Measurements from ENCODE around the gene BTBD9. TPM values are rescaled to one million over a fixed set of nuclear protein-coding genes. Genes with fewer than 3 reads are reported as not detected.

The BTBD9 gene
- total and polyA plus RNA-seq, 2 donors (not counting 3 experiments of a cell fraction or from before 2014, with no cell fraction given): 4.9 to 15.0 TPM

DNA sequence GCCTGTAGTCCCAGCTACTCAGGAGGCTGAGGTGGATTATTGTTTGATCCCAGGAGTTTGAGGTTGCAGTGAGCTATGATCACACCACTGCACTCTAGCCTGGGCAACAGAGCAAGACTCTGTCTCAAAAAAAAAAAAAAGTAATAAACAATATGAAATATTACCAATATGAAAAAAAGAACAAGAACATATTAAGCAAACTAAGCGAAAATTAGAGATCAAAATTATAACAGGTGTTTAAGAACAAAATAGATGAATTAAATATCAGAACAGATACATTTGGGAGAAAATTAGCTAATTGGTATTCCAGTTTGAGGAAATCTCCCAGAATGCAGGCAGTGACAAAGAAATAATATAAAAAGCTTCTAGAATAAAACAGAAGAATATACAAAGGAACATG, 39.9 kb upstream of the BTBD9 start:
- H3K27ac ChIP-seq (ENCODE audit: insufficient read depth, low read depth, low read length): no peak overlapping the region
- no peak for DNase-seq (ENCODE audit: low read depth, low spot score)

More for the DNA sequence above, 39.9 kb upstream of the BTBD9 start:
- Histone ChIP-seq H3K9ac (replicated peaks; ENCODE audit: extremely low read depth, insufficient read depth, low read length) (no peak overlapping the region), H3K4me1 (ENCODE audit: control insufficient read depth, extremely low read depth, insufficient read depth, low read length) (peaks cover 4% of the 10 kb centered on the region), H3K79me2 (ENCODE audit: control insufficient read depth, insufficient read depth, low read length) (no peaks in the 10 kb centered on the region), H3K27me3 (ENCODE audit: control insufficient read depth in 2 of 2, insufficient read depth in 2 of 2, low read length in 2 of 2) (no peaks in the 10 kb centered on the region), H3K9me3 (replicated peaks; ENCODE audit: control insufficient read depth, insufficient read depth, low read length) (no peaks in the 10 kb centered on the region), H3K4me3 (replicated peaks in 1 of 3; ENCODE audit: insufficient read depth in 1 of 3, low read depth in 1 of 3, low read length in 3 of 3) (no peak overlapping the region), H3K4me2 (ENCODE audit: insufficient read depth, low read length) (no peak overlapping the region), H3K36me3 (ENCODE audit: control insufficient read depth in 2 of 2, extremely low read depth in 1 of 2, insufficient read depth in 2 of 2, low read length in 2 of 2) (peaks cover 7 to 17% of the 10 kb centered on the region in 2 experiments), H2AFZ (ENCODE audit: low read depth, low read length) (no peak overlapping the region), H3K9me1 (replicated peaks; ENCODE audit: control insufficient read depth, extremely low read depth, insufficient read depth, low read length) (no peaks in the 10 kb centered on the region), H4K20me1 (replicated peaks; ENCODE audit: control insufficient read depth, extremely low read depth, insufficient read depth, low read length) (no peaks in the 10 kb centered on the region)
- POLR2A ChIA-PET: no interaction called here
- CTCF ChIA-PET: no interaction called here
- no peak for FAIRE-seq
- intact Hi-C loops (cut with micrococcal nuclease) (loop anchor here (10.0 kb wide), 2 partner anchors 485 to 655 kb away; no protein-coding TSS in a partner anchor), dilution Hi-C loops (cut with MboI; ENCODE audit: extremely low pct_ligation_motif_present, low sequenced_read_pairs) (no loop called here)
- BruUV-seq (replicated peaks): no TSS peak
- TF ChIP-seq EZH2 (IDR thresholded peaks at IDR 0.05; ENCODE audit: borderline replicate concordance, low read depth, low read length, severe bottlenecking) (no peak), GATA2 (IDR thresholded peaks at IDR 0.05; ENCODE audit: insufficient read depth, insufficient read length, low read depth, low read length) (no peak), CTCF (IDR thresholded peaks at IDR 0.05; ENCODE audit: extremely low read depth in 1 of 2, insufficient read depth in 1 of 2, low read depth in 1 of 2, low read length in 2 of 2) (no peak), MAX (IDR thresholded peaks at IDR 0.05; ENCODE audit: insufficient read depth, insufficient read length) (no peak), JUN (IDR thresholded peaks at IDR 0.05; ENCODE audit: borderline replicate concordance, insufficient read depth, insufficient read length, low read depth) (no peak), MYC (IDR thresholded peaks at IDR 0.05; ENCODE audit: low read depth, low read length) (no peak), POLR2A (IDR thresholded peaks at IDR 0.05; ENCODE audit: low read depth, low read length) (no peak), FOS (IDR thresholded peaks at IDR 0.05; ENCODE audit: borderline replicate concordance, insufficient read depth, low read length) (no peak), POLR2AphosphoS5 (IDR thresholded peaks at IDR 0.05; ENCODE audit: insufficient read depth, low read depth, low read length) (no peak)

Measured in endothelial cell of umbilical vein (primary cell).